ENCODE data around the gene MACROD1.

MACROD1 gene

GRCh38 chr11:64176751-64177150 is 10.8 kb upstream of the MACROD1 start:
- no peak for TF ChIP-seq GATA2 (IDR thresholded peaks at IDR 0.05; ENCODE audit: low read depth, low read length)
- no peak for TF ChIP-seq GATA3 (IDR thresholded peaks at IDR 0.05; ENCODE audit: low read depth, low read length)

- TF ChIP-seq GATA3 (IDR thresholded peaks at IDR 0.05; ENCODE audit: low read depth, low read length) (no peak), GATA2 (IDR thresholded peaks at IDR 0.05; ENCODE audit: low read depth, low read length) (no peak)
These were observed 7.9 kb upstream of the MACROD1 start for GRCh38 chr11:64173616-64174355.

- no peak for TF ChIP-seq GATA3 (IDR thresholded peaks at IDR 0.05; ENCODE audit: low read depth, low read length)
- TF ChIP-seq GATA2 (IDR thresholded peaks at IDR 0.05; ENCODE audit: low read depth, low read length) = no peak
These were observed 4.5 kb upstream of the MACROD1 start for GRCh38 chr11:64170419-64170818.

GRCh38 chr11:64165481-64165841 is 452 bp downstream of the MACROD1 start:
- TF ChIP-seq GATA3 (IDR thresholded peaks at IDR 0.05; ENCODE audit: low read depth, low read length) (no peak), GATA2 (IDR thresholded peaks at IDR 0.05; ENCODE audit: low read depth, low read length) (no peak)

- no peak for TF ChIP-seq GATA2 (IDR thresholded peaks at IDR 0.05; ENCODE audit: low read depth, low read length)
- TF ChIP-seq GATA3 (IDR thresholded peaks at IDR 0.05; ENCODE audit: low read depth, low read length) = no peak
These were observed 1.3 kb downstream of the MACROD1 start for GRCh38 chr11:64164392-64165312.

- TF ChIP-seq GATA3 (IDR thresholded peaks at IDR 0.05; ENCODE audit: low read depth, low read length) (no peak), GATA2 (IDR thresholded peaks at IDR 0.05; ENCODE audit: low read depth, low read length) (no peak)
These were observed 2.0 kb downstream of the MACROD1 start for GRCh38 chr11:64163951-64164350.

- TF ChIP-seq GATA3 (IDR thresholded peaks at IDR 0.05; ENCODE audit: low read depth, low read length) = no peak
- no peak for TF ChIP-seq GATA2 (IDR thresholded peaks at IDR 0.05; ENCODE audit: low read depth, low read length)
These were observed 4.9 kb downstream of the MACROD1 start for GRCh38 chr11:64161037-64161436.

- TF ChIP-seq GATA3 (IDR thresholded peaks at IDR 0.05; ENCODE audit: low read depth, low read length) = no peak
- TF ChIP-seq GATA2 (IDR thresholded peaks at IDR 0.05; ENCODE audit: low read depth, low read length) = no peak
These were observed 8.1 kb downstream of the MACROD1 start for GRCh38 chr11:64157631-64158394.

GRCh38 chr11:64156235-64157011 is 9.5 kb downstream of the MACROD1 start:
- no peak for TF ChIP-seq GATA2 (IDR thresholded peaks at IDR 0.05; ENCODE audit: low read depth, low read length)
- TF ChIP-seq GATA3 (IDR thresholded peaks at IDR 0.05; ENCODE audit: low read depth, low read length) = no peak

GRCh38 chr11:64153812-64154211 is 12.1 kb downstream of the MACROD1 start:
- TF ChIP-seq GATA2 (IDR thresholded peaks at IDR 0.05; ENCODE audit: low read depth, low read length) = no peak
- no peak for TF ChIP-seq GATA3 (IDR thresholded peaks at IDR 0.05; ENCODE audit: low read depth, low read length)

- TF ChIP-seq GATA3 (IDR thresholded peaks at IDR 0.05; ENCODE audit: low read depth, low read length) = no peak
- no peak for TF ChIP-seq GATA2 (IDR thresholded peaks at IDR 0.05; ENCODE audit: low read depth, low read length)
These were observed 12.8 kb downstream of the MACROD1 start for GRCh38 chr11:64152841-64153691.

GRCh38 chr11:64151337-64151736 is 14.6 kb downstream of the MACROD1 start:
- TF ChIP-seq GATA2 (IDR thresholded peaks at IDR 0.05; ENCODE audit: low read depth, low read length) = no peak
